Iris pigment epithelial cell (primary cell): ENCODE data around the gene ZFAND4.
"Not testable (repeated sequence)": the region's sequence is repeated elsewhere in the genome, so short reads cannot be mapped to it uniquely, and the experiment has no call there.

Source experiments
- DNase-seq: peaks from one replicate; pipeline ENCODE4 v3.0.0-alpha.2; 2011; ENCODE audit warnings: low read depth

The ZFAND4 gene

GRCh38 chr10:45589868-45590267 is 82.7 kb downstream of the ZFAND4 start:
- no peak for DNase-seq

- DNase-seq, result no peak
Measured at GRCh38 chr10:45589009-45589408, 83.6 kb downstream of the ZFAND4 start.

- DNase-seq, result no peak
Measured at GRCh38 chr10:45586028-45586824, 86.3 kb downstream of the ZFAND4 start.

DNA sequence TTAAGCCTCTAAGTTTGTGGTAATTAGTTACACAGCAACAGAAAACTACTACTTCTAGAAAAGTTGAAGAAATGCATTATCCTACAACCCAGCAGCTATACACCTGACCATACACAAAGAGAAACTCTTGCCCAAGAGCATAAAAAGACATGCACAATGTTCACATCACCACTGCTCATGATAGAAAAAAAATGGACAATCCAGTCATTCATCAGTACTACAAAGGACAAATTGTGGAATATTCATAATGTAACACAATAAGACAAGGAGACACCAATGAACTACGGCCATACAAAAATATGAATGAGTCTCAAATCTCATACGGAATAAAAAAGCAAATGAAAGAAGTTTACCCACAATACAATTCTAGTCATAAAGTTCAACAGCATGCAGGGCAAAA is 87.4 kb downstream of the ZFAND4 start:
- DNase-seq, result no peak

- DNase-seq, result no peak
Measured at GRCh38 chr10:45582386-45582781, 90.2 kb downstream of the ZFAND4 start.

GRCh38 chr10:45581582-45582385 is 90.8 kb downstream of the ZFAND4 start:
- peak; percentile 45 for DNase-seq

DNA sequence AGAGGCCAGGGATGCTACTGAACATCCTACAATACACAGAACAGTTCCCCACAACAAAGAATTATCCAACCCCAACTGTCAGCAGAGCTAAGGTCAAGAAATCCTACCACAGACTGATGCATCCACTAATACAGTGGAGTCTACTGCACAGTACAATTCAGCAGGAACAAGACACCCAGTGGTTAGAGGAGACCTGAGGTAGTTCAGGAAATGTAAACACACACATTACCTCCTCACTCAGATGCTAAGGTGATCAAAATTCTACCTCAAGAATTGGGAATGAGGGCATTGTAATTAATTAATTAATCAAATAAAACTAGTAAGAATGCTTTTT is 91.4 kb downstream of the ZFAND4 start:
- DNase-seq, result no peak

- DNase-seq, result no peak
Measured at GRCh38 chr10:45580371-45581215, 92.0 kb downstream of the ZFAND4 start.

GRCh38 chr10:45578384-45578971 is 94.1 kb downstream of the ZFAND4 start:
- DNase-seq, result no peak

GRCh38 chr10:45575966-45576597 is 96.5 kb downstream of the ZFAND4 start:
- DNase-seq, result no peak

- DNase-seq, result not testable (repeated sequence)
Measured at GRCh38 chr10:45575032-45575761, 97.4 kb downstream of the ZFAND4 start.

DNA sequence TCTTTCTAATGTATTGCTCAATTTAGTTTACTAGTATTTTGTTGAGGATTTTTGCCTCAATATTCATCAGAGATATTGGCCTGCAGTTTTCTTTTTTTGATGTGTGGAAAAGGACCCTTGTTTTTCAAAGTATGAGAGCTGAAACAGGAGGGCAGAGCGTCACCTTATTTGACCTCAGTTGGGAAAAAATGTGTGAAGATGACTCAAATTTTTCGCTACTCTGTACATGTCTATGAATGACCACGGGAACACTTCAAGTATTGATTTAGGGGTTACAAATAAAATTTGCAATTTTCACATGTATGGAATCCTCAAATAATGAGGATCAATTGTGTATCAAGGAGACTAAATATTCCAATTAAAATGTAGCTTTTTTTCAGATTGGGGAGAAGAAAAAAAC is 103.1 kb downstream of the ZFAND4 start:
- DNase-seq, result no peak

DNA sequence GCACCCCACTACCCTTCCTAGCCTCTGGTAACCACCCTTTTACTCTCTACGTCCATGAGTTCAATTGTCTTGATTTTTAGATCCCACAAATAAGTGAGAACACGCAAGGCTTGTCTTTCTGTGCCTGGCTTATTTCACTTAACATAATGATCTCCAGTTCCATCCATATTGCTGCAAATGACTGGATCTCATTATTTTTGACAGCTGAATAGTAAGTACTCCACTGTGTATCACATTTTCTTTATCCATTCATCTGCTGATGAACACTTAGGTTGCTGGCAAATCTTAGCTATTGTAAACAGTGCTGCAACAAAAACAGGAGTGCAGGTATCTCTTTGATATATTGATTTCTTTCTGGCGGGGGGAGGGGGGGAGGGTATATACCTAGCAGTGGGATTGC is 106.2 kb downstream of the ZFAND4 start:
- DNase-seq, result no peak
